Neuronal stem cell (in vitro differentiated cells): Measurements from ENCODE around the gene ARL16.

Experiments used
- DNase-seq: peaks from one replicate; pipeline ENCODE4 v3.0.0-alpha.2; 2013; ENCODE audit warnings: low spot score
- H2AFZ ChIP-seq: one replicate; pipeline ENCODE4 v1.6.1; 2013; ENCODE audit warnings: mild to moderate bottlenecking, low read length, inconsistent platforms
- H2AK5ac ChIP-seq: 2 replicates; pipeline ENCODE4 v1.6.1; 2013; ENCODE audit warnings: low read depth, mild to moderate bottlenecking, inconsistent platforms, low read length, moderate library complexity, mixed read lengths
- H2BK120ac ChIP-seq: 2 replicates; pipeline ENCODE4 v1.6.1; 2013; ENCODE audit warnings: low read depth, mild to moderate bottlenecking, inconsistent platforms, low read length, moderate library complexity, mixed read lengths
- H2BK12ac ChIP-seq: one replicate; pipeline ENCODE4 v1.6.1; 2013; ENCODE audit warnings: low read length, inconsistent platforms
- H2BK15ac ChIP-seq: 2 replicates; pipeline ENCODE4 v1.6.1; 2013; ENCODE audit warnings: mild to moderate bottlenecking, low read length, inconsistent platforms, mixed read lengths
- H2BK5ac ChIP-seq: one replicate; pipeline ENCODE4 v1.6.1; 2013; ENCODE audit warnings: inconsistent platforms, mild to moderate bottlenecking, low read length, moderate library complexity
- H3K14ac ChIP-seq: one replicate; pipeline ENCODE4 v1.6.1; 2013; ENCODE audit warnings: low read length, inconsistent platforms
- H3K18ac ChIP-seq: 2 replicates; pipeline ENCODE4 v1.6.1; 2013; ENCODE audit warnings: low read length, inconsistent platforms
- H3K23ac ChIP-seq: 2 replicates; pipeline ENCODE4 v1.6.1; 2013; ENCODE audit warnings: low read depth, mild to moderate bottlenecking, mixed read lengths, low read length, inconsistent platforms; ENCODE audit not compliant: poor library complexity
- H3K27ac ChIP-seq: replicated peaks from 3 replicates; pipeline ENCODE4 v1.5.1; 2013; ENCODE audit warnings: low read length, inconsistent platforms
- H3K27me3 ChIP-seq, 3 experiments: 2 replicates each; pipeline ENCODE4 v1.6.1; 2013; ENCODE audit warnings: low read length in 3 of 3, mild to moderate bottlenecking in 2 of 3, inconsistent platforms in 1 of 3, low read depth in 1 of 3, mixed read lengths in 1 of 3, moderate library complexity in 1 of 3; ENCODE audit not compliant: control insufficient read depth in 3 of 3, insufficient read depth in 3 of 3
- H3K36me3 ChIP-seq, 2 donors: replicated peaks in 1 of 2; 2 replicates each; pipeline ENCODE4 v1.6.1; 2013; ENCODE audit warnings: low read length in 2 of 2; ENCODE audit not compliant: control insufficient read depth in 2 of 2, insufficient read depth in 2 of 2
- H3K4ac ChIP-seq: 2 replicates; pipeline ENCODE4 v1.6.1; 2013; ENCODE audit warnings: inconsistent platforms, mild to moderate bottlenecking, low read length, moderate library complexity
- H3K4me1 ChIP-seq, 2 donors: 1 replicate in 1 of 2; 2 replicates in 1 of 2; pipeline ENCODE4 v1.6.1; 2013; ENCODE audit warnings: low read length in 2 of 2, low read depth in 1 of 2; ENCODE audit not compliant: control insufficient read depth in 2 of 2, insufficient read depth in 1 of 2
- H3K4me2 ChIP-seq: one replicate; pipeline ENCODE4 v1.6.1; 2013; ENCODE audit warnings: mild to moderate bottlenecking, low read length, inconsistent platforms; ENCODE audit not compliant: insufficient read depth, poor library complexity, severe bottlenecking
- H3K4me3 ChIP-seq, 2 donors: 2 replicates each; pipeline ENCODE4 v1.5.1; 2013; ENCODE audit warnings: low read length in 2 of 2, mild to moderate bottlenecking in 2 of 2, inconsistent platforms in 1 of 2, moderate library complexity in 1 of 2
- H3K79me1 ChIP-seq: one replicate; pipeline ENCODE4 v1.6.1; 2013; ENCODE audit warnings: low read depth, mild to moderate bottlenecking, inconsistent platforms, low read length, moderate library complexity
- H3K9ac ChIP-seq: one replicate; pipeline ENCODE4 v1.6.1; 2013; ENCODE audit warnings: mild to moderate bottlenecking, low read depth, low read length, inconsistent platforms; ENCODE audit not compliant: poor library complexity
- H3K9me3 ChIP-seq, 2 donors: replicated peaks in 1 of 2; 2 replicates each; pipeline versions ENCODE3 to v1.6.1; 2013; ENCODE audit warnings: low read length in 2 of 2, mild to moderate bottlenecking in 2 of 2, inconsistent platforms in 1 of 2, low read depth in 1 of 2, mixed read lengths in 1 of 2, moderate library complexity in 1 of 2; ENCODE audit not compliant: control insufficient read depth in 2 of 2, insufficient read depth in 1 of 2
- H4K8ac ChIP-seq: one replicate; pipeline ENCODE4 v1.6.1; 2013; ENCODE audit warnings: low read depth, mild to moderate bottlenecking, inconsistent platforms, low read length, moderate library complexity
- H4K91ac ChIP-seq: one replicate; pipeline ENCODE4 v1.6.1; 2013; ENCODE audit warnings: low read length, low read depth, mild to moderate bottlenecking, inconsistent platforms; ENCODE audit not compliant: poor library complexity
- WGBS, 2 donors: extraction: QIAGEN DNeasy Blood & Tissue Kit; methylation state at CpG; one replicate each; pipeline ENCODE4 v1.1.7; 2013; ENCODE audit warnings: missing lambda C conversion rate in 2 of 2, mixed read lengths in 1 of 2; ENCODE audit not compliant: insufficient read length in 2 of 2, insufficient replicate concordance in 1 of 2; ENCODE audit errors: extremely low coverage in 2 of 2; 5-methylcytosine and 5-hydroxymethylcytosine counted together

ARL16 gene

GRCh38 chr17:81723651-81724209 lies 40.1 kb upstream of the ARL16 start:
- Histone ChIP-seq H3K4ac (no peak overlapping the region), H3K14ac (no peak overlapping the region), H3K79me1 (no peaks in the 10 kb centered on the region), H3K9me3 (no peaks in the 10 kb centered on the region), H3K36me3 (peaks cover 0 to 12% of the 10 kb centered on the region in 2 donors), H2AK5ac (no peak overlapping the region), H3K27ac (no peak overlapping the region), H3K27me3 (no peaks in the 10 kb centered on the region), H2BK5ac (no peak overlapping the region), H2AFZ (no peak overlapping the region), H3K23ac (no peak overlapping the region), H4K91ac (no peak overlapping the region), H3K18ac (no peak overlapping the region), H3K4me1 (no peaks in the 10 kb centered on the region), H4K8ac (no peak overlapping the region), H2BK12ac (no peak overlapping the region), H3K4me2 (no peak overlapping the region), H3K9ac (no peak overlapping the region), H2BK120ac (no peak overlapping the region), H2BK15ac (no peak overlapping the region), H3K4me3 (no peak overlapping the region)
- no CpG with 5 or more reads among the region's 12 CpGs for WGBS, 2 donors
- no peak for DNase-seq

- H3K18ac ChIP-seq = peak overlapping the region; percentile 22
- no peak for DNase-seq
Measured at GRCh38 chr17:81722184-81723120, 38.9 kb upstream of the ARL16 start.

GRCh38 chr17:81720267-81721071 lies 36.9 kb upstream of the ARL16 start:
- no peak overlapping the region for H2BK15ac ChIP-seq
- peaks cover 6% of the 10 kb centered on the region for H3K79me1 ChIP-seq
- H3K36me3 ChIP-seq = peaks cover 7 to 28% of the 10 kb centered on the region in 2 donors
- H3K4me3 ChIP-seq = no peak overlapping the region
- no peak overlapping the region for H3K4ac ChIP-seq
- H2BK120ac ChIP-seq = no peak overlapping the region
- H3K9ac ChIP-seq = no peak overlapping the region
- no peak overlapping the region for H4K8ac ChIP-seq
- no CpG with 5 or more reads among the region's 33 CpGs for WGBS, 2 donors
- no peak for DNase-seq
- H3K9me3 ChIP-seq = no peaks in the 10 kb centered on the region
- no peak overlapping the region for H2AK5ac ChIP-seq
- no peak overlapping the region for H2BK12ac ChIP-seq
- H3K23ac ChIP-seq = no peak overlapping the region
- no peaks in the 10 kb centered on the region for H3K27me3 ChIP-seq
- H2AFZ ChIP-seq = no peak overlapping the region
- H4K91ac ChIP-seq = no peak overlapping the region
- H3K18ac ChIP-seq = peak overlapping the region; percentile 39
- peak overlapping the region; percentile 75 for H2BK5ac ChIP-seq
- no peaks in the 10 kb centered on the region for H3K4me1 ChIP-seq
- no peak overlapping the region for H3K4me2 ChIP-seq
- peak overlapping the region; percentile 56 for H3K14ac ChIP-seq
- H3K27ac ChIP-seq = no peak overlapping the region

More at GRCh38 chr17:81722184-81723120, 38.9 kb upstream of the ARL16 start:
- Histone ChIP-seq H3K9me3 (no peaks in the 10 kb centered on the region), H3K4me2 (no peak overlapping the region), H2BK12ac (peak overlapping the region; percentile 86), H3K27ac (no peak overlapping the region), H4K91ac (no peak overlapping the region), H3K4me1 (no peaks in the 10 kb centered on the region), H2AK5ac (no peak overlapping the region), H2AFZ (no peak overlapping the region), H3K79me1 (no peaks in the 10 kb centered on the region), H3K4me3 (no peak overlapping the region), H3K36me3 (peaks cover 6 to 21% of the 10 kb centered on the region in 2 donors), H2BK15ac (no peak overlapping the region), H3K9ac (no peak overlapping the region), H3K27me3 (no peaks in the 10 kb centered on the region), H2BK120ac (peak overlapping the region; percentile 36), H3K4ac (no peak overlapping the region), H2BK5ac (no peak overlapping the region), H3K23ac (peak overlapping the region; percentile 68), H3K14ac (peak overlapping the region; percentile 94), H4K8ac (no peak overlapping the region)
- WGBS, 2 donors = no CpG with 5 or more reads among the region's 10 CpGs
